Lung (tissue), 12 donors: ENCODE results near the gene AVP. TPM values are rescaled to one million over a fixed set of nuclear protein-coding genes. Genes with fewer than 3 reads are reported as not detected.

Experiments
- ATAC-seq: fragments of 200-7000 bp; cut with Tn5 transposase; one replicate; pipeline ENCODE4 v1.9.1; 2020; ENCODE audit warnings: moderate number of reproducible peaks; ENCODE audit not compliant: insufficient read depth, low FRiP score
- DNase-seq, 3 donors: peaks; one replicate each; pipeline ENCODE4 v3.0.0-alpha.2; 2013 to 2017
- H3K27ac ChIP-seq, 2 donors: one replicate each; pipeline ENCODE4 v1.5.1; 2013; ENCODE audit warnings: mild to moderate bottlenecking in 2 of 2, moderate library complexity in 2 of 2, control low read depth in 1 of 2, inconsistent platforms in 1 of 2, low read depth in 1 of 2, low read length in 1 of 2
- H3K27me3 ChIP-seq, 3 donors: one replicate each; pipeline ENCODE4 v1.5.1; 2013; ENCODE audit warnings: low read length in 2 of 3; ENCODE audit not compliant: control insufficient read depth in 3 of 3, insufficient read depth in 3 of 3
- H3K36me3 ChIP-seq, 4 donors: one replicate each; pipeline ENCODE4 v1.5.1; 2013; ENCODE audit warnings: low read length in 4 of 4, mild to moderate bottlenecking in 1 of 4, moderate library complexity in 1 of 4; ENCODE audit not compliant: control insufficient read depth in 4 of 4, insufficient read depth in 4 of 4
- H3K4me1 ChIP-seq, 5 donors: one replicate each; pipeline ENCODE4 v1.5.1; 2013; ENCODE audit warnings: low read length in 5 of 5, mild to moderate bottlenecking in 2 of 5, moderate library complexity in 1 of 5; ENCODE audit not compliant: control insufficient read depth in 5 of 5, insufficient read depth in 5 of 5
- H3K4me3 ChIP-seq: one replicate; pipeline ENCODE4 v1.5.1; 2013; ENCODE audit warnings: mild to moderate bottlenecking, control low read depth, moderate library complexity
- H3K9ac ChIP-seq, 2 donors: one replicate each; pipeline ENCODE4 v1.5.1; 2013; ENCODE audit warnings: low read length in 2 of 2, control low read depth in 1 of 2; ENCODE audit not compliant: insufficient read depth in 1 of 2
- H3K9me3 ChIP-seq, 4 donors: one replicate each; pipeline ENCODE4 v1.5.1; 2013; ENCODE audit warnings: low read length in 3 of 4, mild to moderate bottlenecking in 1 of 4, moderate library complexity in 1 of 4; ENCODE audit not compliant: control insufficient read depth in 4 of 4, insufficient read depth in 3 of 4
- WGBS, 2 donors: extraction: QIAGEN DNeasy Blood & Tissue Kit; methylation state at CpG; one replicate each; pipeline ENCODE4 v1.1.7; 2013; 5-methylcytosine and 5-hydroxymethylcytosine counted together
- polyA plus RNA-seq, 2 donors: library from polyadenylated mRNA; stranded (reverse); fragments of 200-250 nt; gene quantifications; one replicate each; pipeline ENCODE4 v1.2.1, GENCODE V29; 2013
- total RNA-seq, 2 donors: library from RNA; depleted of rRNA in 1 of 2; stranded (reverse); fragments of >200 nt in 1 of 2; gene quantifications; one replicate each; pipeline ENCODE4 v1.2.1, GENCODE V29; 2014 to 2021
- TF ChIP-seq, protein P1 (sequence below): IDR thresholded peaks from 2 replicates; pipeline ENCODE4 v1.5.1; 2012; ENCODE audit warnings: mild to moderate bottlenecking; ENCODE audit errors: control extremely low read depth, extremely low read depth
- donor health status: control.
- donor health status: control.
- donor health status: Bipolar disorder and iron deficiency.
- donor health status: healthy.
- donor health status: DM: yes; HTN: yes; CAD: no.

The AVP gene
- total and polyA plus RNA-seq, 4 donors, result not detected

DNA sequence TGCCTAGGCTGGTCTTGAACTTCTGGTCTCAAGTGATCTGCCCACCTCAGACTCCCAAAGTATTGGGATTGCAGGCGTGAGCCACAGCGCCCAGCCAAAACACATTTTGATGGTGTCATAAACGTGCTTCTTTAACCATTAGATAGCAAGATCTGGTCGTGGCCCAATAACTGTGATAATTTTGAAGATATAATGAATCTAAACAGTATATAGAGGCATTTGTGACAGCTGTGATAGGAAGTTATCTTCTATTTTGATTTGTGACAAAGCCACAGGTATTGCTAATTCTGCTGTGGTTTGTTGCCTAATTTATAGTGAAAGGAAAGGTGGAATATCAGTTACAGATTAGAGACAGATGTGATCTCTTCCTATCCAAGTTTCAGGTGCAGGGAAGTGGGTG lies 13.8 kb downstream of the AVP start:
- no peak for ATAC-seq
- 73 to 87% methylated on average over 4 of the region's 4 CpGs for WGBS, 2 donors

DNA sequence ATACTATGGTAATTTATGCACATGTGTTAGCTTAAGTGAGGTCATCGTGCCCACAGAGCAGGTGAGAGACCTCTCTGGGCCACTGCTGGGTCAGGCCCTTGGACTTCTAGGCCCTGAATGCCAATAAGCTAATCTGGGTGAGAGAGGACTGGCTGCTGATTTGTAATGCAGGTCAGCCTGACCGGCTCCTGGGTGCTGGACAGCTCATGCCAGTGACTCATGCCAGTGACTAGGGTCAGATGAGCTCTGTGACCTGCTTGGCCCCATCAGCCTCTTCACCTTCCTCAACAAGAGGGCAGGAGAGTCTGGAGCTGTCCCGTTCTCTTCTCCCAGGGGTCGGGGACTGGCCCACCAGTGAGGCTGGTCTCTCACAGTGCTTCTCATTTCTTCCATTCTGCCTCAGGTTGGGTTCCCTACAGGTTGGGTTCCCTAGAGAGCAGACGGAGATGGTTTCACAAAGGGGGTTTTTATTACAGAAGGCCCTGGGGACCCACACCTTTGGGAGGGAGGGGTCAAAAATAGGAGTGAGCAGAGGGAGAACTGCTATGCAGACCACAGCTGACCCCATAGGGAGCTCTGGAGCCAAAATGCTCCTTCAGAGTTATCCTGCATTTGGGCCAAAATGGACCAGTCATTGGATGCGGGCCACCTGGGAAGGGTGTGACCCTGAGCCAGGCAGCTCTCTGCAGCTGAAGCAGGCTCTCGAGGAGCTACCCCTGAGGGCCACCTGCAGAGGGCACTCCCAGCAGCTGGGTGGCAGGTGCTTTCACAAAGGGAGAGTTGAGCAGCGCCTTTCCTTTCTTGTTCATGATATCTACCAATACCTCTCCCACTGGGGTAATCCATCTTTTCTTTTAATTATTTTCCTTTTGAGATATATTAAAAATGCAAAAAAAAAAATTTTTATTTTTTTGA lies 15.3 kb downstream of the AVP start:
- ATAC-seq, result no peak
- H3K4me1 ChIP-seq, result peaks cover 0 to 13% (median 0%) of the 10 kb centered on the region in 5 donors
- WGBS, 2 donors, result 87 to 88% methylated on average over 8 of the region's 8 CpGs
- H3K27ac ChIP-seq, result no peak overlapping the region
- no peak overlapping the region for H3K9ac ChIP-seq
- TF ChIP-seq, protein P1, sequence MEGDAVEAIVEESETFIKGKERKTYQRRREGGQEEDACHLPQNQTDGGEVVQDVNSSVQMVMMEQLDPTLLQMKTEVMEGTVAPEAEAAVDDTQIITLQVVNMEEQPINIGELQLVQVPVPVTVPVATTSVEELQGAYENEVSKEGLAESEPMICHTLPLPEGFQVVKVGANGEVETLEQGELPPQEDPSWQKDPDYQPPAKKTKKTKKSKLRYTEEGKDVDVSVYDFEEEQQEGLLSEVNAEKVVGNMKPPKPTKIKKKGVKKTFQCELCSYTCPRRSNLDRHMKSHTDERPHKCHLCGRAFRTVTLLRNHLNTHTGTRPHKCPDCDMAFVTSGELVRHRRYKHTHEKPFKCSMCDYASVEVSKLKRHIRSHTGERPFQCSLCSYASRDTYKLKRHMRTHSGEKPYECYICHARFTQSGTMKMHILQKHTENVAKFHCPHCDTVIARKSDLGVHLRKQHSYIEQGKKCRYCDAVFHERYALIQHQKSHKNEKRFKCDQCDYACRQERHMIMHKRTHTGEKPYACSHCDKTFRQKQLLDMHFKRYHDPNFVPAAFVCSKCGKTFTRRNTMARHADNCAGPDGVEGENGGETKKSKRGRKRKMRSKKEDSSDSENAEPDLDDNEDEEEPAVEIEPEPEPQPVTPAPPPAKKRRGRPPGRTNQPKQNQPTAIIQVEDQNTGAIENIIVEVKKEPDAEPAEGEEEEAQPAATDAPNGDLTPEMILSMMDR, result no peak
- no peak for DNase-seq
- H3K36me3 ChIP-seq, result no peaks in the 10 kb centered on the region
- H3K4me3 ChIP-seq, result no peak overlapping the region
- H3K9me3 ChIP-seq, result peaks cover 0 to 1% (median 0%) of the 10 kb centered on the region in 4 donors
- peaks cover 0 to 22% (median 15%) of the 10 kb centered on the region in 3 donors for H3K27me3 ChIP-seq

More for the DNA sequence above, 13.8 kb downstream of the AVP start:
- Histone ChIP-seq H3K4me3 (no peak overlapping the region), H3K27me3 (peaks cover 0 to 22% (median 15%) of the 10 kb centered on the region in 3 donors), H3K36me3 (no peaks in the 10 kb centered on the region), H3K4me1 (peaks cover 0 to 13% (median 0%) of the 10 kb centered on the region in 5 donors), H3K9ac (no peak overlapping the region), H3K9me3 (peaks cover 0 to 1% (median 0%) of the 10 kb centered on the region in 4 donors), H3K27ac (no peak overlapping the region)
- TF ChIP-seq, protein P1, result no peak
- DNase-seq, result no peak

DNA sequence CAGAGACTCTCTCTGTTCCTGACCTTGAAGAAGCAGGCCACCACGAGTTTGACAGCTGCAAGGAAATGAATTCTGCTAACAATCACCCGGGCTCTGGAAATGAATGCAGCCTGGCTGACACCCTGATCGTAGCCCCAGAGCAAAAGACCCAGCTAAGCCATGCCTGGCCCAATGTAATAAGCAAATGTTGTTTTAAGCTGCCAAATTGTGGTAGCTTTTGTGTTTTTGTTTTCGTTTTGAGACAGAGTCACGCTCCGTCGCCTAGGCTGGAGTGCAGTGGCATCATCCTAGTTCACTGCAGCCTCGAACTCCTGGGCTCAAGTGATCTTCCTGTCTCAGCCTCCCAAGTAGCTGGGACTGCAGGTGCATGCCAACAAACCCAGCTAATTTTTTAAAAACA lies 16.4 kb downstream of the AVP start:
- peaks cover 0 to 1% (median 0%) of the 10 kb centered on the region in 4 donors for H3K9me3 ChIP-seq
- H3K27ac ChIP-seq, result no peak overlapping the region
- no peak overlapping the region for H3K9ac ChIP-seq
- H3K36me3 ChIP-seq, result no peaks in the 10 kb centered on the region
- TF ChIP-seq, protein P1, result no peak
- peaks cover 0 to 21% (median 15%) of the 10 kb centered on the region in 3 donors for H3K27me3 ChIP-seq
- no peak for DNase-seq
- no peak for ATAC-seq
- 74 to 77% methylated on average over 8 of the region's 8 CpGs for WGBS, 2 donors
- peaks cover 0 to 13% (median 0%) of the 10 kb centered on the region in 5 donors for H3K4me1 ChIP-seq
- no peak overlapping the region for H3K4me3 ChIP-seq
